Ectodermal cell (in vitro differentiated cells): ENCODE results near the gene CTNNA2.

ENCODE experiments used
- H3K27ac ChIP-seq: 2 replicates; pipeline ENCODE4 v1.7.0; 2013; ENCODE audit warnings: mild to moderate bottlenecking, low read depth, low read length; ENCODE audit not compliant: insufficient read depth, poor library complexity, severe bottlenecking
- H3K27me3 ChIP-seq: 2 replicates; pipeline ENCODE4 v1.7.0; 2013; ENCODE audit warnings: mild to moderate bottlenecking, low read length; ENCODE audit not compliant: insufficient read depth, control insufficient read depth, poor library complexity, severe bottlenecking
- H3K36me3 ChIP-seq: one replicate; pipeline ENCODE4 v1.7.0; 2013; ENCODE audit warnings: low read length; ENCODE audit not compliant: control insufficient read depth, insufficient read depth
- H3K4me1 ChIP-seq: one replicate; pipeline ENCODE4 v1.7.0; 2013; ENCODE audit warnings: low read length; ENCODE audit not compliant: control insufficient read depth, insufficient read depth
- H3K4me3 ChIP-seq: 2 replicates; pipeline ENCODE4 v1.7.0; 2013; ENCODE audit warnings: low read depth, low read length, control low read depth; ENCODE audit not compliant: insufficient read depth
- H3K9me3 ChIP-seq: 2 replicates; pipeline ENCODE4 v1.7.0; 2013; ENCODE audit warnings: mild to moderate bottlenecking, low read length, moderate library complexity; ENCODE audit not compliant: control insufficient read depth
- WGBS, 2 experiments: methylation state at CpG; one replicate each; pipeline ENCODE4 v1.1.7; 2013; ENCODE audit warnings: missing lambda C conversion rate in 2 of 2; 5-methylcytosine and 5-hydroxymethylcytosine counted together

CTNNA2 gene

GRCh38 chr2:79611448-79612016 lies 98.7 kb downstream of the CTNNA2 start:
- H3K4me1 ChIP-seq, result no peaks in the 10 kb centered on the region
- no peaks in the 10 kb centered on the region for H3K36me3 ChIP-seq
- 92 to 93% methylated on average over 9 of the region's 9 CpGs for WGBS, 2 experiments
- H3K27me3 ChIP-seq, result no peaks in the 10 kb centered on the region
- H3K27ac ChIP-seq, result no peak overlapping the region
- no peak overlapping the region for H3K4me3 ChIP-seq
- no peaks in the 10 kb centered on the region for H3K9me3 ChIP-seq

GRCh38 chr2:79612999-79613398 lies 100.1 kb downstream of the CTNNA2 start:
- H3K4me3 ChIP-seq, result no peak overlapping the region
- WGBS, 2 experiments, result 89 to 95% methylated on average over 6 of the region's 6 CpGs
- no peak overlapping the region for H3K27ac ChIP-seq

GRCh38 chr2:79619442-79619841 lies 106.6 kb downstream of the CTNNA2 start:
- WGBS, 2 experiments, result 97 to 98% methylated on average over 5 of the region's 5 CpGs
- H3K27ac ChIP-seq, result no peak overlapping the region
- H3K27me3 ChIP-seq, result no peaks in the 10 kb centered on the region

More at GRCh38 chr2:79612999-79613398, 100.1 kb downstream of the CTNNA2 start:
- Histone ChIP-seq H3K9me3 (no peaks in the 10 kb centered on the region), H3K36me3 (no peaks in the 10 kb centered on the region), H3K27me3 (no peaks in the 10 kb centered on the region), H3K4me1 (no peaks in the 10 kb centered on the region)

GRCh38 chr2:79619976-79620375 lies 107.1 kb downstream of the CTNNA2 start:
- 94 to 97% methylated on average over 2 of the region's 2 CpGs for WGBS, 2 experiments
- no peaks in the 10 kb centered on the region for H3K27me3 ChIP-seq
- H3K4me1 ChIP-seq, result no peaks in the 10 kb centered on the region
- H3K36me3 ChIP-seq, result no peaks in the 10 kb centered on the region
- H3K9me3 ChIP-seq, result no peaks in the 10 kb centered on the region
- H3K27ac ChIP-seq, result no peak overlapping the region
- no peak overlapping the region for H3K4me3 ChIP-seq

More at GRCh38 chr2:79619442-79619841, 106.6 kb downstream of the CTNNA2 start:
- Histone ChIP-seq H3K4me3 (no peak overlapping the region), H3K4me1 (no peaks in the 10 kb centered on the region), H3K36me3 (no peaks in the 10 kb centered on the region), H3K9me3 (no peaks in the 10 kb centered on the region)

GRCh38 chr2:79620679-79621078 lies 107.8 kb downstream of the CTNNA2 start:
- Histone ChIP-seq H3K27ac (no peak overlapping the region), H3K27me3 (no peaks in the 10 kb centered on the region), H3K9me3 (no peaks in the 10 kb centered on the region), H3K4me3 (no peak overlapping the region), H3K4me1 (no peaks in the 10 kb centered on the region), H3K36me3 (no peaks in the 10 kb centered on the region)
- WGBS, 2 experiments, result 94 to 97% methylated on average over 2 of the region's 2 CpGs

- H3K27ac ChIP-seq, result no peak overlapping the region
- WGBS, 2 experiments, result 87 to 95% methylated on average over 5 of the region's 6 CpGs
- no peaks in the 10 kb centered on the region for H3K36me3 ChIP-seq
Observed at GRCh38 chr2:79621252-79621651, 108.4 kb downstream of the CTNNA2 start.

GRCh38 chr2:79621755-79622154 lies 108.9 kb downstream of the CTNNA2 start:
- 100% methylated on average over 1 of the region's 1 CpG; no CpG with 5 or more reads in 1 of the 2 experiments for WGBS, 2 experiments
- no peak overlapping the region for H3K27ac ChIP-seq
- H3K4me1 ChIP-seq, result no peaks in the 10 kb centered on the region
- no peaks in the 10 kb centered on the region for H3K36me3 ChIP-seq
- no peak overlapping the region for H3K4me3 ChIP-seq
- H3K27me3 ChIP-seq, result no peaks in the 10 kb centered on the region
- no peaks in the 10 kb centered on the region for H3K9me3 ChIP-seq

More at GRCh38 chr2:79621252-79621651, 108.4 kb downstream of the CTNNA2 start:
- Histone ChIP-seq H3K27me3 (no peaks in the 10 kb centered on the region), H3K9me3 (no peaks in the 10 kb centered on the region), H3K4me1 (no peaks in the 10 kb centered on the region), H3K4me3 (no peak overlapping the region)

- no peak overlapping the region for H3K27ac ChIP-seq
- H3K9me3 ChIP-seq, result no peaks in the 10 kb centered on the region
- 100% methylated on average over 1 of the region's 3 CpGs; no CpG with 5 or more reads in 1 of the 2 experiments for WGBS, 2 experiments
- no peaks in the 10 kb centered on the region for H3K27me3 ChIP-seq
- H3K4me1 ChIP-seq, result no peaks in the 10 kb centered on the region
- no peaks in the 10 kb centered on the region for H3K36me3 ChIP-seq
- no peak overlapping the region for H3K4me3 ChIP-seq
Observed at GRCh38 chr2:79622508-79622907, 109.7 kb downstream of the CTNNA2 start.

GRCh38 chr2:79627237-79627636 lies 114.4 kb downstream of the CTNNA2 start:
- Histone ChIP-seq H3K36me3 (no peaks in the 10 kb centered on the region), H3K4me1 (no peaks in the 10 kb centered on the region), H3K27ac (no peak overlapping the region), H3K27me3 (no peaks in the 10 kb centered on the region), H3K4me3 (no peak overlapping the region), H3K9me3 (no peaks in the 10 kb centered on the region)
- WGBS, 2 experiments, result 90 to 98% methylated on average over 5 of the region's 5 CpGs

GRCh38 chr2:79630060-79630459 lies 117.2 kb downstream of the CTNNA2 start:
- Histone ChIP-seq H3K36me3 (no peaks in the 10 kb centered on the region), H3K4me3 (no peak overlapping the region), H3K9me3 (no peaks in the 10 kb centered on the region), H3K27me3 (no peaks in the 10 kb centered on the region), H3K4me1 (no peaks in the 10 kb centered on the region), H3K27ac (no peak overlapping the region)
- 93 to 96% methylated on average over 2 to 3 of the region's 3 CpGs for WGBS, 2 experiments
